A549 (cell line): ENCODE measurements around the gene NFATC3. TPM values are rescaled to one million over a fixed set of nuclear protein-coding genes. Genes with fewer than 3 reads are reported as not detected.

Experiments
- ATAC-seq, 2 experiments: fragments of 200-7000 bp in 1 of 2; fragments of >200 bp in 1 of 2; cut with Nextera tagmentation in 1 of 2; cut with Tn5 transposase in 1 of 2; 3 replicates each; pipeline versions ENCODE4 v1.8.0 to v1.9.1; 2018 to 2020; ENCODE audit warnings: mild to moderate bottlenecking in 1 of 2, moderate library complexity in 1 of 2
- CTCF ChIA-PET: fragments of 300-600 bp; sonication (Branson Sonifier 250); formaldehyde crosslinking; extraction: SDS; loops from one replicate; lab custom pipeline; 2021; ENCODE audit warnings: antibody characterized with exemption, inconsistent platforms; lab: Yijun Ruan, JAX
- POLR2A ChIA-PET: fragments of 350-600 bp; formaldehyde crosslinking; extraction: SDS; loops from one replicate; lab custom pipeline; 2021; ENCODE audit warnings: antibody characterized with exemption, inconsistent platforms; lab: Yijun Ruan, JAX
- DNase-seq, 2 experiments: peaks; one replicate each; pipeline versions ENCODE4 v3.0.0 to v3.0.0-alpha.2; 2011 to 2016; ENCODE audit warnings: low read depth in 1 of 2, low spot score in 1 of 2
- FAIRE-seq: peaks from 2 replicates; lab custom pipeline; 2011; peaks lifted over from hg19 to GRCh38; lab: Jason Lieb, UNC
- H3K27ac ChIP-seq, 2 experiments: fragments of >200 bp; sonication (Bioruptor Twin); formaldehyde crosslinking; 3 replicates each; pipeline ENCODE4 v1.5.1; 2016 to 2017
- H3K4me1 ChIP-seq: fragments of >200 bp; sonication (Bioruptor Twin); formaldehyde crosslinking; 3 replicates; pipeline ENCODE4 v1.6.1; 2016
- H3K4me2 ChIP-seq: fragments of >200 bp; sonication (Bioruptor Twin); formaldehyde crosslinking; 3 replicates; pipeline ENCODE4 v1.6.1; 2016
- H3K4me3 ChIP-seq: fragments of >200 bp; sonication (Bioruptor Twin); formaldehyde crosslinking; 3 replicates; pipeline ENCODE4 v1.5.1; 2016
- H3K9me3 ChIP-seq: fragments of >200 bp; sonication (Bioruptor Twin); formaldehyde crosslinking; 3 replicates; pipeline ENCODE4 v1.6.1; 2016
- ATOH8 ChIP-seq: fragments of 250-450 bp; sonication (Bioruptor Pico); IDR thresholded peaks from 2 replicates; pipeline ENCODE4 v1.5.0; 2020; ENCODE audit warnings: low read depth, mild to moderate bottlenecking, moderate library complexity
- BHLHE40 ChIP-seq: IDR thresholded peaks from 2 replicates; pipeline ENCODE4 v1.6.1; 2012; ENCODE audit warnings: low read depth, low read length, inconsistent platforms
- CBX8 ChIP-seq: fragments of 200-600 bp; sonication (generic); IDR thresholded peaks from 2 replicates; pipeline ENCODE4 v1.6.1; 2016
- CEBPB ChIP-seq, 2 experiments: fragments of >200 bp in 1 of 2; sonication (Bioruptor Twin) in 1 of 2; formaldehyde crosslinking in 1 of 2; IDR thresholded peaks; 2 replicates each; pipeline ENCODE4 v1.6.1; 2012 to 2016
- CHD2 ChIP-seq: fragments of 150-350 bp; IDR thresholded peaks from 2 replicates; pipeline ENCODE4 v1.6.1; 2014; ENCODE audit warnings: low read length; ENCODE audit not compliant: partially characterized antibody
- CTCF ChIP-seq: fragments of >200 bp; sonication (Bioruptor Twin); formaldehyde crosslinking; IDR thresholded peaks from 3 replicates; pipeline ENCODE4 v1.5.1; 2016
- EHMT2 ChIP-seq: fragments of 200-600 bp; sonication (generic); IDR thresholded peaks from 2 replicates; pipeline ENCODE4 v1.6.1; 2016; ENCODE audit warnings: antibody characterized with exemption, low read depth, mild to moderate bottlenecking, moderate library complexity
- EP300 ChIP-seq, 2 experiments: fragments of >200 bp; sonication (Bioruptor Twin); formaldehyde crosslinking; IDR thresholded peaks; 2 replicates in 1 of 2; 3 replicates in 1 of 2; pipeline ENCODE4 v1.6.1; 2016 to 2017
- FOSB ChIP-seq: fragments of 250-450 bp; sonication (Bioruptor Pico); IDR thresholded peaks from 2 replicates; pipeline ENCODE4 v1.5.0; 2020; ENCODE audit warnings: mild to moderate bottlenecking, moderate library complexity
- FOSL2 ChIP-seq, 2 experiments: fragments of 450-650 bp in 1 of 2; fragments of >200 bp in 1 of 2; sonication (Bioruptor Twin) in 1 of 2; formaldehyde crosslinking; IDR thresholded peaks; 2 replicates each; pipeline versions ENCODE4 v1.5.0 to v1.6.1; 2016 to 2020; ENCODE audit warnings: mild to moderate bottlenecking in 1 of 2, moderate library complexity in 1 of 2
- FOXS1 ChIP-seq: fragments of 250-450 bp; sonication (Bioruptor Pico); IDR thresholded peaks from 2 replicates; pipeline ENCODE4 v1.5.0; 2020; ENCODE audit warnings: mild to moderate bottlenecking, moderate library complexity
- HDAC2 ChIP-seq: fragments of 200-600 bp; sonication (generic); IDR thresholded peaks from 2 replicates; pipeline ENCODE4 v1.6.1; 2016
- HES2 ChIP-seq: fragments of >200 bp; sonication (Bioruptor Twin); formaldehyde crosslinking; IDR thresholded peaks from 2 replicates; pipeline ENCODE4 v1.6.1; 2016
- HMGXB4 ChIP-seq: fragments of 250-450 bp; sonication (Bioruptor Pico); IDR thresholded peaks from 2 replicates; pipeline ENCODE4 v1.5.0; 2021; ENCODE audit warnings: mild to moderate bottlenecking, moderate library complexity, borderline replicate concordance
- HOXA7 ChIP-seq: fragments of 250-450 bp; sonication (Bioruptor Pico); IDR thresholded peaks from 2 replicates; pipeline ENCODE4 v1.5.0; 2020; ENCODE audit warnings: mild to moderate bottlenecking, moderate library complexity
- JUNB ChIP-seq: fragments of >200 bp; sonication (Bioruptor Twin); formaldehyde crosslinking; IDR thresholded peaks from 2 replicates; pipeline ENCODE4 v1.6.1; 2016
- KDM1A ChIP-seq: fragments of 200-600 bp; sonication (generic); IDR thresholded peaks from 2 replicates; pipeline ENCODE4 v1.6.1; 2016; ENCODE audit warnings: low read depth, mild to moderate bottlenecking
- KDM5A ChIP-seq: fragments of 200-600 bp; sonication (generic); IDR thresholded peaks from 2 replicates; pipeline ENCODE4 v1.6.1; 2016; ENCODE audit warnings: antibody characterized with exemption, mild to moderate bottlenecking
- MAZ ChIP-seq: fragments of 150-350 bp; IDR thresholded peaks from 2 replicates; pipeline ENCODE4 v1.6.1; 2014; ENCODE audit warnings: antibody characterized with exemption, low read depth, low read length, borderline replicate concordance
- POLR2AphosphoS2 ChIP-seq: conservative IDR thresholded peaks from 2 replicates; pipeline ENCODE4 v1.6.1; 2012; ENCODE audit warnings: low read length, improper control_type of control experiment, inconsistent platforms
- RCOR1 ChIP-seq: fragments of 150-350 bp; IDR thresholded peaks from 2 replicates; pipeline ENCODE4 v1.6.1; 2014; ENCODE audit warnings: antibody characterized with exemption, low read length, low read depth
- RFX5 ChIP-seq: fragments of 450-650 bp; IDR thresholded peaks from 2 replicates; pipeline ENCODE4 v1.7.1; 2014; ENCODE audit warnings: antibody characterized with exemption, mild to moderate bottlenecking, moderate library complexity
- RNF2 ChIP-seq: fragments of 200-600 bp; sonication (generic); IDR thresholded peaks from 2 replicates; pipeline ENCODE4 v1.6.1; 2016; ENCODE audit warnings: low read depth, mild to moderate bottlenecking, antibody characterized with exemption, moderate library complexity, borderline replicate concordance
- TP53 ChIP-seq: fragments of 250-450 bp; sonication (Bioruptor Pico); IDR thresholded peaks from 2 replicates; pipeline ENCODE4 v1.5.0; 2021; ENCODE audit warnings: mild to moderate bottlenecking, moderate library complexity
- USF2 ChIP-seq: fragments of 450-650 bp; IDR thresholded peaks from 2 replicates; pipeline ENCODE4 v1.6.1; 2014; ENCODE audit warnings: antibody characterized with exemption
- ZC3H11A ChIP-seq: fragments of 450-650 bp; IDR thresholded peaks from 2 replicates; pipeline ENCODE4 v1.6.1; 2014; ENCODE audit warnings: antibody characterized with exemption, mild to moderate bottlenecking
- WGBS: methylation state at CpG from one replicate; pipeline ENCODE4 v1.1.6; 2017; ENCODE audit errors: missing lambda C conversion rate; 5-methylcytosine and 5-hydroxymethylcytosine counted together
- polyA plus RNA-seq, 4 experiments: library from polyadenylated mRNA; depleted of rRNA in 3 of 4; stranded (reverse); fragments of >200 nt; fragmentation: RNase III in 1 of 4; extraction: RNeasy Plus Mini Kit Qiagen cat#74134 plus additional on column Dnase treatment in 1 of 4; gene quantifications; 2 replicates in 3 of 4; 3 replicates in 1 of 4; pipeline ENCODE4 v1.2.3, GENCODE V29; 2011 to 2017

Gene NFATC3
- polyA plus RNA-seq, 2 of the 4 experiments (the other 2 are of a cell fraction), result 13.3 to 23.9 TPM

- DNase-seq, result no peak
Measured at GRCh38 chr16:68233835-68234187, 148.6 kb downstream of the NFATC3 start.

GRCh38 chr16:68234188-68235107 is 149.3 kb downstream of the NFATC3 start:
- DNase-seq (no peak), ATAC-seq (no peak)
- Histone ChIP-seq H3K4me2 (no peak overlapping the region), H3K27ac (0 out of 6 replicates have a peak overlapping the region, but pooled peaks of 1 of the 2 experiments have one; percentile 6)
- POLR2A ChIA-PET, result no interaction called here
- TF ChIP-seq HDAC2 (no peak), FOXS1 (CRISPR knock-in tag) (no peak), HES2 (no peak), CBX8 (no peak), POLR2AphosphoS2 (no peak), RNF2 (no peak), RFX5 (no peak), TP53 (CRISPR knock-in tag) (no peak), BHLHE40 (no peak), HOXA7 (CRISPR knock-in tag) (no peak), EHMT2 (no peak), FOSL2 (IDR thresholded peaks at IDR 0.05) (no peak), FOSL2 (CRISPR knock-in tag; IDR thresholded peaks at IDR 0.05) (no peak), JUNB (no peak), CTCF (no peak), EP300 (IDR thresholded peaks at IDR 0.05) (no peak)
- TF ChIP-seq, all 56 proteins: peak for 0
- Histone ChIP-seq H3K4me1 (peaks cover 15% of the 10 kb centered on the region), H3K9me3 (no peaks in the 10 kb centered on the region), H3K4me3 (no peak overlapping the region)
- FAIRE-seq, result no peak
- 71% methylated on average over 13 of the region's 13 CpGs for WGBS
- CTCF ChIA-PET, result interaction anchor here (0.5 to 1.5 kb wide), 5 partner anchors 8 to 1167 kb away, joined by 3 to 4 read pairs (median 4); no protein-coding TSS in a partner anchor

More at GRCh38 chr16:68233835-68234187, 148.6 kb downstream of the NFATC3 start:
- TF ChIP-seq RFX5 (no peak), CEBPB (IDR thresholded peaks at IDR 0.05) (0 out of 4 replicates have a peak, but pooled peaks of 1 of the 2 experiments have one; percentile 34)
- FAIRE-seq (no peak), ATAC-seq (no peak)
- H3K4me1 ChIP-seq, result peaks cover 15% of the 10 kb centered on the region
- ChIA-PET POLR2A (no interaction called here), CTCF (interaction anchor here (0.5 to 1.5 kb wide), 3 partner anchors 9 to 242 kb away, joined by 3 to 4 read pairs (median 4); no protein-coding TSS in a partner anchor)
- no peaks in the 10 kb centered on the region for H3K9me3 ChIP-seq
- H3K4me3 ChIP-seq, result no peak overlapping the region
- H3K27ac ChIP-seq, result no peak overlapping the region
- H3K4me2 ChIP-seq, result no peak overlapping the region
- WGBS, result 84% methylated on average over 8 of the region's 8 CpGs

GRCh38 chr16:68235108-68235886 is 150.1 kb downstream of the NFATC3 start:
- ATAC-seq (no peak), FAIRE-seq (no peak), DNase-seq (no peak)
- 96% methylated on average over 64 of the region's 73 CpGs for WGBS
- H3K27ac ChIP-seq, result no peak overlapping the region
- no peaks in the 10 kb centered on the region for H3K9me3 ChIP-seq
- peaks cover 15% of the 10 kb centered on the region for H3K4me1 ChIP-seq
- no peak overlapping the region for H3K4me3 ChIP-seq
- CTCF ChIA-PET, result interaction anchor here (0.5 to 1.1 kb wide), 3 partner anchors 21 to 1167 kb away, joined by 3 to 4 read pairs (median 4); no protein-coding TSS in a partner anchor
- H3K4me2 ChIP-seq, result no peak overlapping the region
- POLR2A ChIA-PET, result no interaction called here
- TF ChIP-seq CEBPB (IDR thresholded peaks at IDR 0.05), result no peak
- no peak for TF ChIP-seq HOXA7 (CRISPR knock-in tag)
- TF ChIP-seq RCOR1, result no peak
- no peak for TF ChIP-seq KDM1A
- TF ChIP-seq HMGXB4 (CRISPR knock-in tag), result no peak
- no peak for TF ChIP-seq FOSB (CRISPR knock-in tag)
- no peak for TF ChIP-seq CHD2
- TF ChIP-seq MAZ, result no peak
- no peak for TF ChIP-seq ATOH8 (CRISPR knock-in tag)
- no peak for TF ChIP-seq ZC3H11A
- TF ChIP-seq USF2, result no peak
- TF ChIP-seq KDM5A, result no peak
